Stimulated activated CD8-positive, alpha-beta memory T cell treated with anti-CD3 and anti-CD28 coated beads, Interleukin-4, amount 100 ng/mL, for 24 hours (primary cell): ENCODE measurements around the gene MYLK.
"Not testable (repeated sequence)": the region's sequence is repeated elsewhere in the genome, so short reads cannot be mapped to it uniquely, and the experiment has no call there.

ENCODE experiments used
- DNase-seq: peaks from one replicate; pipeline ENCODE4 v3.0.0-alpha.2; 2020; ENCODE audit warnings: low read depth

MYLK gene

GRCh38 chr3:123884203-123884831 lies at the start of gene MYLK:
Gene MYLK (minus strand): TSS chr3:123884332. CDS start chr3:123793841, 90,491 bp downstream.
- DNase-seq = peak; percentile 7

- no peak for DNase-seq
Measured at GRCh38 chr3:123930445-123930844, 46.3 kb upstream of the MYLK start.

- no peak for DNase-seq
Measured at GRCh38 chr3:123929325-123929724, 45.2 kb upstream of the MYLK start.

- no peak for DNase-seq
Measured at GRCh38 chr3:123926396-123926795, 42.3 kb upstream of the MYLK start.

GRCh38 chr3:123920868-123921267 lies 36.7 kb upstream of the MYLK start:
- DNase-seq = no peak

GRCh38 chr3:123920383-123920782 lies 36.3 kb upstream of the MYLK start:
- DNase-seq = no peak

GRCh38 chr3:123919353-123919752 lies 35.2 kb upstream of the MYLK start:
- no peak for DNase-seq

- no peak for DNase-seq
Measured at GRCh38 chr3:123914829-123915228, 30.7 kb upstream of the MYLK start.

- no peak for DNase-seq
Measured at GRCh38 chr3:123909785-123910184, 25.7 kb upstream of the MYLK start.

GRCh38 chr3:123907720-123908119 lies 23.6 kb upstream of the MYLK start:
- DNase-seq = no peak

GRCh38 chr3:123899300-123899865 lies 15.3 kb upstream of the MYLK start:
- no peak for DNase-seq

GRCh38 chr3:123893012-123893411 lies 8.9 kb upstream of the MYLK start:
- DNase-seq = no peak

- no peak for DNase-seq
Measured at GRCh38 chr3:123892195-123892594, 8.1 kb upstream of the MYLK start.

- not testable (repeated sequence) for DNase-seq
Measured at GRCh38 chr3:123890991-123891390, 6.9 kb upstream of the MYLK start.

- DNase-seq = not testable (repeated sequence)
Measured at GRCh38 chr3:123890162-123890561, 6.0 kb upstream of the MYLK start.

GRCh38 chr3:123884993-123885392 lies 861 bp upstream of the MYLK start:
- no peak for DNase-seq

- no peak for DNase-seq
Measured at GRCh38 chr3:123883701-123884202, 380 bp downstream of the MYLK start.

- no peak for DNase-seq
Measured at GRCh38 chr3:123883111-123883510, 1.0 kb downstream of the MYLK start.

- DNase-seq = no peak
Measured at GRCh38 chr3:123881771-123882170, 2.4 kb downstream of the MYLK start.

GRCh38 chr3:123880998-123881561 lies 3.1 kb downstream of the MYLK start:
- no peak for DNase-seq

GRCh38 chr3:123878807-123879206 lies 5.3 kb downstream of the MYLK start:
- DNase-seq = no peak

GRCh38 chr3:123877965-123878364 lies 6.2 kb downstream of the MYLK start:
- DNase-seq = no peak

GRCh38 chr3:123877466-123877865 lies 6.7 kb downstream of the MYLK start:
- DNase-seq = no peak

GRCh38 chr3:123876858-123877257 lies 7.3 kb downstream of the MYLK start:
- no peak for DNase-seq
